Stimulated activated CD8-positive, alpha-beta memory T cell treated with anti-CD3 and anti-CD28 coated beads, Interleukin-12 subunit alpha, Interleukin-12 subunit beta, amount 100 ng/mL, for 24 hours (primary cell): ENCODE results near the gene MPPED2.

Experiments
- DNase-seq: peaks from one replicate; pipeline ENCODE4 v3.0.0-alpha.2; 2020; ENCODE audit errors: extremely low read depth

The MPPED2 gene, protein sequence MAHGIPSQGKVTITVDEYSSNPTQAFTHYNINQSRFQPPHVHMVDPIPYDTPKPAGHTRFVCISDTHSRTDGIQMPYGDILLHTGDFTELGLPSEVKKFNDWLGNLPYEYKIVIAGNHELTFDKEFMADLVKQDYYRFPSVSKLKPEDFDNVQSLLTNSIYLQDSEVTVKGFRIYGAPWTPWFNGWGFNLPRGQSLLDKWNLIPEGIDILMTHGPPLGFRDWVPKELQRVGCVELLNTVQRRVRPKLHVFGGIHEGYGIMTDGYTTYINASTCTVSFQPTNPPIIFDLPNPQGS

DNA sequence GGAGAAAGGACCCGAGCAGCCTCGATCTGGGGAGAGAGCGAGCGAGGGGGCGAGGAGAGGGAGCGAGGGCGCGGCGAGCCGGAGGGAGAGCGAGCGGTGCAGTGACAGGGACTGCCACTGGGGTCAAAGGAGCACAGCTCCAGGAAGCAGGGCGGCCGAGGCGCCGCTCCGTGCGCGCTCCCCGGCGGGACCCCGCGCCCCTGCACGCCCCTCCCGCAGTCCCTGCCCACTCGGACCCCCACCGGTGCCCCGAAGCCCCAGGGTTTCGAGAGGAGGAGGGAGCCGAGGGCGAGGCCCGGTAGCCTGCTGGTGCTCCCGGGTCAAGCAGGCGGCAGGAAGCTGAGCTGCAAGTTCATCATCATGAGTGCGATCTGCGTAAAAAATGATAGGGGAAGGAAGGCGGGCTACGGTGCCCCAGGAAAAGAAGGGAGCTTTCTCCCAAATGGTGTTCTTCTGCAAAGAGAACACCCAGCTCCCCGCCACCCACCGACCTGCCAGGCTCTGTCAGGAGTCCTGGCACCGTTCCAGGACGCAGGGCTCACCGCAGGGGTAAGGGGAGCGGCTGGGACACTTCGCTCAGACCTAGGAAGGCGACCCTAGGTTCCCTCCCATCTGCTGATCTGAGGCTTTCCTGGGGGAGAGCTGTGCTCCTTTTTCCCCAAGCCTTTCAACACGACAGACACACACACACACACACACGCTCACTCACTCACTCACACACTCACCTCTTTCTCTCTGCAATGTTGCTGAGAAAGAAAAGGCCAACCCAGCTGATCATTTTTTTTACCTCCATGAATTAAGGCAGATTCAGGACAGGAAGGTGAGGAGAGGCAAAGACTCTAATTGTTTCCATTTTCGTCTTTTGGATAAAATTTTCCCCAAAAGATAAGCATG lies at the start of gene MPPED2:
TSS of gene MPPED2 (minus strand) at position 103 of the 894 bp plus-strand sequence. CDS start 5,980 bp downstream, outside the sequence.
- DNase-seq, result no peak

DNA sequence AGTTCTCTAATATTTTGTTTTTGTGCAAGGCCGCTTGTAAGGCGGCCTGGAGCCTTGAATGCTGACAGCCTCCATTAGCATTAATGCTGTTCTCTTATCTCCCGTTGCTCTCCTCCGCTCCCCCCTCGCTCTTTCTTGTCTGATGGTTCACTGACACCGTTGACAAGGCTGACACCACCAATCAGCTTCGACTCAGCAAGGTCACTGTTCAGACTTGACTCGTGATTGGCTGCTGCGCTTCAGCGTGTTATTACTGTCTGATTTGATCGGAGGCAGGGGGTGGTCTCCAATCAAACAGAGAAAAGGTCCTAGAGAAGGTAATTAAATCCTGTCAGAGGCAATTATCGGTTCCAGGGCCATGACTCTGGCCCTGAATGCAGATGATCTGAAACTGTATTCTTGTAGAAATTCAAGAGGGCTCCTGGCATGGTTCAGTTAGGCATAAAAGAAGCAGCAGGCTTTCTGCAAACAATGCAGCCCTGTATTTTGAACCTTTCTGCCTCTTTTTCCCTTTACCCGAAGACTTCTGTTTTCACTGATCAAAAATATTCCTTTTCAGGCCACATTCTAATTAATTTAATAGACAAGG lies 49.3 kb upstream of the MPPED2 start:
- DNase-seq, result no peak

- DNase-seq, result no peak
Observed at GRCh38 chr11:30631148-30631547, 45.0 kb upstream of the MPPED2 start.

DNA sequence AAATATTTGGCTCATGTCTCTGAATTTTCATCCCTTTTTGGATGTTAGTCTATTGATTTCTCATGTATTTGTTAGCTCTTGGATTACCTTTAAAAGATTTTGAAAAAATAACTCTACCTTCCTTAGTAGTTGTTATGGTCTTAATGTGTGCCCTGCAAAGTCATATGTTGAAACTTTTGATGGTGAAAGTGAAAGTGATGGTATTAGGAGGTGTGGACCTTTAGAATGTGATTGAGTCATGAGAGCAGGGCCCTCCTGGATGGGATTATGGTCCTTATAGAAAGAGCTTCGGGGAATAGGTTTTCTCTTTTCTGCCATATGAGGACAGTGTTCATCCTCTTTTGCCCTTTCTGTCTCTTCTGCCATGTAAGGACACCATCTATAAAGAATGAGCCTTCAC lies 33.6 kb upstream of the MPPED2 start:
- DNase-seq, result no peak

DNA sequence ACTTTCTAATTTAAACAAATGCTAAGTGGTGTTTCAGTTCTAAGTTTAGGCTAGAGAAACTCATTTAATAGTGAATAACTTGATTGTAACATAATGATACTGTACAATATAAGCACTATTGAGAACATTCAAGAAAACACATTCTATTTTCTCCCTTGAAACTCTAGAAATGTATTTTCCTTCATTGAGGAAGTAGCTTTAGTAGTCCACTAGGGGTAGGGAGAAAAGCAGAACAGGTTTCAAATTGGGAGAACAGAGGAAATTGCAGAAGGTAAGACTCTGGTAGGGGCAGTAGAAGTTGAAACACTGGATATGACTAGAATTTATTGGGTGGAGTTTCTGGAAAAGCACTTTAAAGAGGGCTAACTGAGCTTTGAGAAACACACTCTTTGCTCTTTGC lies 31.6 kb upstream of the MPPED2 start:
- no peak for DNase-seq

DNA sequence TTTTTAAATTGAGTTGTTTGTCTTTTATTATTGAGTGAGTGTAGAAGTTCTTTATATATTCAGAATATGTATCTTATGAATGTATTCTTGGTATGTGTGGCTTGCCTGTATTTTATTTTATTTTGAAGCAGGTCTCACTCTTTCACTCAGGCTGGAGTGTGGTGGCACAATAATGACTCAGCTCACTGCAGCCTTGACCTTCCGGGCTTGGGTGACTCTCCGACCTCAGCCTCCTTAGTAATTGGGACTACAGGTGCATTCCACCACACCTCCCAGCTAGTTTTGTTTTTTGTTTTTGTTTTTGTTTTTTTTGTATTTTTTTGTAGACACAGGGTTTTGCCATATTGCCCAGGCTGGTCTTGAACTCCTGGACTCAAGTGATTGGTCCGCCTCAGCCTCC lies 24.5 kb upstream of the MPPED2 start:
- no peak for DNase-seq

GRCh38 chr11:30608534-30608933 lies 22.4 kb upstream of the MPPED2 start:
- DNase-seq, result no peak

DNA sequence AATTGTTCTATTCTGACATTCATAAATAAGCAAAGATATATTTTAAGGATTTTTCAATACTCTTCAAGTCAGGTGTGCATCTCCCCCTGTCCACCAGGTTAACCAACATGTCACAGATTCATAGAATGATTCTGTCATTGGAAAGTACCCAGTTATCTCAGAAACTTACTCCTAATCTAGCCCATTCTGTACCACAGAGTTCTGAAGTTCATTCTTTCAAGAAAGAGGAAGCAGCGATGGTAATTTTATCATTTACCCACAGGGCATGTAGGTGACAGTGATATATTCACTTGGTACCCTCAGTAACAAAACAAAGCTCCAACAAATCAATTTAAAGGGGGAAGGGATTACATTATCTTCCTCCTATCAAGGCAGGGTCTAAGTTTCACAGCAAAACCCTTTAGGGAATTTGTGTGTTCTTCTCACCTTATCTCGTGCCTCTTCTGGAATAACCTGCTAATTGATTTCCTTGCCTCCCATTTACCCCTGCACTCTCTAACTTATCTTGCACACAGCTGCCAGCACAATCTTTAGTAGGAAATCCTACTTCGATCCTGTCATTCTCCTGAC lies 19.0 kb upstream of the MPPED2 start:
- DNase-seq, result no peak

- no peak for DNase-seq
Observed at GRCh38 chr11:30603357-30603756, 17.2 kb upstream of the MPPED2 start.

- DNase-seq, result no peak
Observed at GRCh38 chr11:30596832-30597231, 10.7 kb upstream of the MPPED2 start.

GRCh38 chr11:30595934-30596333 lies 9.8 kb upstream of the MPPED2 start:
- DNase-seq, result no peak

DNA sequence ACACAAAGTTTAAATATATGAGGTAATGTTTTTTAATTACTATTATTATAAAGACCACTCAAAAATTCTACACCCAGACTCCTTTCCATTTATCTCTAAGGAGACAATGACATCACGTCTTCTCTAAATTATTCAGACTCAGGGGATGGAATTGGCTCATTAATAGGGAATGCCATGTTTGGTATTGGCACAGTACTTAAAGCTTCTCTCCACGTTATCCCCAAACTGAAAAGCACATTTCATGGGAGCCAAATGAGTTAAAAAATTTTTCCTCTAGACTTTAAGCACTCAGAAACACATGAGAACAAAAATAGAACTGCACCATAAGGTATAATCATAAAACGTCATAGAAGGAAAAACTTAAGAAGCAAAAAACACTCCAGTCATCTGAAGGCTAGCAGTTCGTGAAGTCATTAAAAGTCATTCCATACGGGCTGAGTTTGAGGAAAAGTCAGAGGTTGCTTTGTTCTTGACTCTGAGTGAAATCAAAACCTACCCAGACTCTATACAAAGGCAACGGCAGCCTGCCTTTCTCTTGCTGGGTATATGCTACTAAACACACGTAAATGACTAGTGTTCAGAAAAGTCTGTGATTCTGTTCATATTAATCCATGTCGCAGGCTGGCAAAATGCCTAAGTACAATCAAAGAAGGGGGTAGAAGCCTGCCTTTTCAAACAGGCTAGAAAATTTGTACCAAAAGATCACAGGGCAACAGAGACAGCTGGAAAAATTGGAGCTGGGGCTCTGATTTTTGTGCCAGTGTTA lies 8.7 kb upstream of the MPPED2 start:
- DNase-seq, result no peak

GRCh38 chr11:30587269-30587812 lies 1.2 kb upstream of the MPPED2 start:
- DNase-seq, result no peak

DNA sequence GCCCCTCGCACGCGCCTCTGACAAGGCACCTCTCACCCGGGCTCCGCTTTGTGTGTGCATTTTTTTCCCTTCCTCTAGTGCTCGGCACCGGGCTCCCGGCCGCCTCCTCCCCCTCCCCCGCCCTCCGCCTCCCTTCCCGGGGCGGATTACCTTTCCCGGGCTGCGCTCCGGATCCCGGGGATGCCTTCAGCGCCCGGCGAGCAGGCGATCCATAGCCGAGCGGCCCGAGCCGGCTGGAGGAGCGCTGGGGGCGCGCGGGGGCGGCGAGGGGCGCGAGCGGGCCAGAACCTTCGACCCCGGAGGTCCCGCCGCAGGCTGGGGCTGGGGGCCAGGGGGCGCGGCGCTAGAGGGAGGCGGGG lies 282 bp downstream of the MPPED2 start:
- no peak for DNase-seq

DNA sequence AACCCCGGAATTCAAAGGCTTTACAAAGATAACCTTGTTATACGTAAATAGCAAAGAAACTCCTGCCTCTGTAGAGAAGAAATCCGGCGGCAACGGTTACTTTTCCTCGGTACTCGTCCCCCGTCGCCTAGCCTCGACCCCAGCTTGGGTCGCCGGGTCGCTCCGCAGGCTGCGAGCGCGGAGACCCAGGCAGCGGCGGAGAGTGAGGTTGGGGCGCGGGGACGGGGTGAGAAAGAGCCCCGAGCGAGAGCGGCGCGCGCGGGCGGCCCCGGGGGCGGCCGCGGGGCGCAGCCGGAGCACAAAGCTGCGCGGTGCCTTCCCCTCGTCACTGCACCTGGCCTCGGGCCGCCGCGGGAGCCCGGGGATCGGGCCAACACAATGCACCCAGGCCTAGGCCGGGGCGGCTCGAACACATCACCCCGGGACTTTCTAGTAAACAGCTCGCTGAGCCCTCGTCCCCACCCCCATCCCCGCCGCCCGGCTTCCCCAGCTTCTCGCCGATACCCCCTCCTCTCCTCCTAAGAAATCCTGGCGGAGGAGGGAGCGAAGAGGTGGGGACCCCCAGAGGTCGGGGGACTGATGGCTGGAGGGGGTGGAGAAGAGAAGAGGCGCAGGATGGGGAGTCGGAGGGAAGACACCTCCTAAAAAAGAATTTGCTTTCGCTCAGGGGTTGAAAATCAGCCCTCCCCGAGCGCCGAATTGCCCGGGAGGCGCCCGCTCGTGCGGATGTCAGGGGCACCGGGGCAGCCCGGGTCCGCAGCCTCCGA lies 845 bp downstream of the MPPED2 start:
- DNase-seq, result no peak

- DNase-seq, result no peak
Observed at GRCh38 chr11:30583476-30584280, 2.5 kb downstream of the MPPED2 start.

GRCh38 chr11:30582726-30583125 lies 3.4 kb downstream of the MPPED2 start:
- DNase-seq, result no peak

DNA sequence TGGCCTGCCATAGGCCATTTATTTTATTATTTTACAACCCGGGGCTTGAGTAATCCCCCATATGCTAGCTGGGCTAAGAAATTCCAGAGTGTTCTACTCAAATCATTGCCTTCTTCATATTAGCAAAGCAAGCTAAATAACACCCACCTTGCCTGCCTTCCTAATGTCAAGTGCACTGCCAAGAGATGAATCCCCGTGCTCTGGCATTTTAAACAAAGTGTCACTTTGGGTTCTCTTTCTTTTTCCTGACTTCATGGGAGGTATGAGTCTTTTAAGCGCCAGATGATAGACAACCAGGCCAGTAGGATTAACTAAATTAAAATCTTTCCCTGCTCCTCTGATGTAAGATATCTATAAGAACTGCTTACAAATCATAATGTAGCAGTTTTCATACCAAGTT lies 4.5 kb downstream of the MPPED2 start:
- DNase-seq, result no peak

DNA sequence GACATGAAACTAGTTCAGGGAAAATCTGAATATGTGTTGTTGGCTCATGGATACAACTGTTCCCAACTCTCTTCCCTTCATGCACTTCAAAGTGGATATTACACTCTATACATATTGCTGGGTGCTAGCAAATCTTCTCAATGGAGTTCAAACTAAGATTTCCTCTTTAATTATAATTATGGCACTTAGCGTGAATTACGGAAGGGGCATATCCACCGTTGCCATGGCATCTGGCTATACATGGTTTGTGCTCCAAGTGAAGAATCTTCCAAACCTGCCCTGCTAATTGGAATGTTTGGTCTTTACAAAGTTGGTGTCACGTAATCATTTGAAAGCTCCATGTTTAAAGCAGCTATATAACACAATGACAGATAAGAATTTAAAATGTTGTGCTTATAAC lies 5.6 kb downstream of the MPPED2 start:
- DNase-seq, result no peak
